GM10266 (cell line): ENCODE data around the gene SIL1.

ENCODE experiments used
- DNase-seq: peaks from one replicate; pipeline ENCODE4 v3.0.0; 2012; ENCODE audit errors: extremely low spot score
- CTCF ChIP-seq: IDR thresholded peaks from 2 replicates; pipeline ENCODE4 v1.5.1; 2012; ENCODE audit warnings: mild to moderate bottlenecking, low read depth; ENCODE audit not compliant: control insufficient read depth, insufficient read depth; ENCODE audit errors: missing control alignments

The SIL1 gene

DNA sequence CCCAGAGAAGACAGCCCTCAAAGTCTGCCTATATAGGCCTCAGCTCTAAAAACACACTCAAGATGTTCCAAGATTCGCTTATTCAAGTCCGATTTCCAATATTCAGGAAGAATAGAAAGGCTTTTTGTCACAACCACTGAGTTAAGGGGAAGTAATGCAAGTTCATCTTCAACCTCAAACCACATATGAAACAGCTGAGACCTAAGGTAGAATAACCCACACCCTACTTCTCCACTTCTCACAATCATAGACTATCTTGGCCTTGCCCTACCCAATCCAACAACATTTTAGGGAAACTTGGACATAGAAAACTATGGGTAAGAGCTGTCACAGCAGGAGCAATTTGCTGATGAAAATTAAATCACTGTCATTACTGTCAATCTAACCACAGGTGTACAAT lies 171.0 kb downstream of the SIL1 start:
- DNase-seq: no peak

GRCh38 chr5:139025651-139026050 lies 172.5 kb downstream of the SIL1 start:
- no peak for DNase-seq
- no peak for TF ChIP-seq CTCF

More for the DNA sequence above, 171.0 kb downstream of the SIL1 start:
- no peak for TF ChIP-seq CTCF

DNA sequence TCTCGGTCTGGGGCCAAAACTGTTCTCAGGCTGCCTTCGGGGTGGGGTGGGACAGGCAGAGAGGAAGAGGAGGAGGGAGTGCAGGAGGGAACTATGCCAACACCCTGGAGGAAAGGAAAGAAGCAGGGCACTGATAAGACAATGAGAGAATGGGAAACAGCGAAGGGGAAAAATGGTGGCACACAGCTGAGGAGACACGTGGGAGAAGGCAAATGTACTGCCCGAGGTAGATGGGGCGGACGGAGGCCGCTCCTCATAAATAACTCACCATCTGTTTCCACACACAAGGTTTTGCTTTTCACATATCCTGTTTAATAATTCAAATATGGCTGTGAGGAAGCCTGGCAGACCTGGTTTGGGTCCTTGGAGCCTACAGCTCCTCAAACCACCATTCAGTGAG lies 174.9 kb downstream of the SIL1 start:
- no peak for TF ChIP-seq CTCF
- DNase-seq: no peak

DNA sequence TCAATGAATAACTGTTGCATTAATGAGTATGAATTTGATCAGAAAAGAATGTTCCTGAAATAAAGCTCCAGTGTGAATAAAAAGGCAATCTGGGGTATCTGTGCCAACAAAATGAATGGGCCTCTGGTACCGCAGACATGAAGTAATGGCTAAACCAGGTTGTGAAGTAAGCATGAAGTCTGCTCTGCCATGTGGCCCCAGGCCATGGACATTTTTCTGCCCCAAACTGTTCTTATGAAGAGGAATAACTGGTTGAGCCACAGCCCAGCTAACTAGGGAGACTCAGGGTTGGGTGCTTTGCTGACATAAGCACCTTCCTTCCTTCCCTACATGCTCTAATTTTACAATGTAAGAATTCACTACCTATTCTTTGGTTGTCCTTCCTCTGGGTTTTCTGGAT lies 175.6 kb downstream of the SIL1 start:
- TF ChIP-seq CTCF: no peak
- DNase-seq: no peak

DNA sequence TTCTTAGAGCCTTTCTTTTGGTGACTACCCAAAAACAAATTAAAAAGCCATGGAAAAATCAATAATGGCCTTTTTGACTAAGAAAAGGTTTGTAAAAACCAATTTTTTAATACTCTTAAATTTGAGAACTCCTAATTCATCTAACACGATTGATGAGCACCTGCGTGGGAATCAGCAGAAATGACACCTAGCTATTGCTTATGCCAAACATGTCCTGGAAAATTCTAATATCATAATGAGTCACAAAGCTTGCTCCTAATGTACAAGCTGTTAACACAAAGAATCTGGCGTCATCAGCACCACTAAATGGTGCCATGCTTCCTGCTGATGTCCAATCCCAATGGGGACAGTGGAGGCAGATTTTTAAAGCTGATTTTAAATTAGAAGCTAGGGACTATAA lies 176.8 kb downstream of the SIL1 start:
- DNase-seq: no peak
- no peak for TF ChIP-seq CTCF

DNA sequence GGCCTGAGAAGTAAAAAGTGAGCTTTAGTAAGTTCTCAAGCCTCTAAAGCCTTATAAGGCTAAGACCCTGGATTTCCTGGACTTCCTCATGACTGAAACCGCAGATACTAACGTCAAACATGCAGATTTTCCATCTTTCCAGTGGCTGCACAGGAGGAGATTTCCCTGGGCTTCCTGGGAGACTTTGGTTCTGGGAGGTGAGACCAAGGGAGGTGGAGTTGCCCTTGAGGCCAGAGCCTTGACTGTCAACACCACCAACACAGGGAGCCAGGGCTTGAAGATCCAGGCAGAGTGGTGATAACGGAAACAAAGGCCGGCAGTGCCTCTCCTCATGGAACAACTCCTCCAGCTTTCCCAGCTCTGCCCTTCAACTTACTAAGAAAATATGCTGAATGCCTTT lies 178.3 kb downstream of the SIL1 start:
- no peak for TF ChIP-seq CTCF
- DNase-seq: no peak

- TF ChIP-seq CTCF: no peak
- DNase-seq: no peak
Measured at GRCh38 chr5:139019211-139019610, 179.0 kb downstream of the SIL1 start.
